Sigmoid colon (tissue), 7 donors: ENCODE measurements around the gene PRDX5. TPM values are rescaled to one million over a fixed set of nuclear protein-coding genes. Genes with fewer than 3 reads are reported as not detected.

Experiments used
- DNase-seq: peaks from one replicate; pipeline ENCODE4 v3.0.0-alpha.2; 2019
- H3K27ac ChIP-seq, 4 donors: fragments of 200-600 bp; sonication (generic); one replicate each; pipeline ENCODE4 v1.5.1; 2016 to 2019; ENCODE audit warnings: mild to moderate bottlenecking in 1 of 4
- H3K27me3 ChIP-seq, 3 donors: fragments of 200-600 bp; sonication (generic); one replicate each; pipeline ENCODE4 v1.5.1; 2019; ENCODE audit warnings: mild to moderate bottlenecking in 1 of 3
- H3K36me3 ChIP-seq, 4 donors: fragments of 200-600 bp; sonication (generic); one replicate each; pipeline ENCODE4 v1.5.1; 2016 to 2019
- H3K4me1 ChIP-seq, 4 donors: fragments of 200-600 bp; sonication (generic); one replicate each; pipeline ENCODE4 v1.5.1; 2017 to 2019
- H3K4me3 ChIP-seq, 4 donors: fragments of 200-600 bp; sonication (generic); one replicate each; pipeline ENCODE4 v1.5.1; 2017 to 2019; ENCODE audit warnings: mild to moderate bottlenecking in 2 of 4, moderate library complexity in 1 of 4
- H3K9me3 ChIP-seq, 4 donors: fragments of 200-600 bp in 3 of 4; sonication (generic) in 3 of 4; one replicate each; pipeline versions ENCODE4 v1.5.1 to v1.6.1; 2013 to 2019
- CTCF ChIP-seq, 4 experiments: fragments of 450-650 bp in 3 of 4; fragments of 200-600 bp in 1 of 4; IDR thresholded peaks; one replicate each; pipeline ENCODE4 v1.5.1; 2016 to 2019; ENCODE audit warnings: antibody characterized with exemption in 4 of 4, mild to moderate bottlenecking in 3 of 4, moderate library complexity in 2 of 4
- EP300 ChIP-seq, 4 donors: sonication (generic); formaldehyde crosslinking; IDR thresholded peaks; one replicate each; pipeline ENCODE4 v1.6.1; 2017; ENCODE audit warnings: antibody characterized with exemption in 4 of 4
- POLR2A ChIP-seq, 2 donors: fragments of 450-650 bp; IDR thresholded peaks; one replicate each; pipeline ENCODE4 v1.6.1; 2016; ENCODE audit warnings: antibody characterized with exemption in 2 of 2, mild to moderate bottlenecking in 2 of 2, moderate library complexity in 2 of 2
- POLR2AphosphoS5 ChIP-seq, 4 donors: sonication (generic); formaldehyde crosslinking; IDR thresholded peaks; one replicate each; pipeline ENCODE4 v1.6.1; 2017; ENCODE audit warnings: antibody characterized with exemption in 4 of 4
- WGBS, 2 donors: extraction: QIAGEN DNeasy Blood & Tissue Kit; methylation state at CpG; one replicate each; pipeline ENCODE4 v1.1.7; 2013; 5-methylcytosine and 5-hydroxymethylcytosine counted together
- intact Hi-C: fragments of 100-400 bp; cut with DNase I; formaldehyde crosslinking; loops from one replicate; pipeline ENCODE4 v1.15.1; 2023
- polyA plus RNA-seq, 3 donors: library from polyadenylated mRNA; stranded (reverse); fragments of 200-250 nt; gene quantifications; one replicate each; pipeline ENCODE4 v1.2.3, GENCODE V29; 2013
- total RNA-seq, 4 donors: library from RNA; depleted of rRNA; stranded (reverse); fragments of >200 nt; gene quantifications; one replicate each; pipeline ENCODE4 v1.1.0, GENCODE V29; 2016
- donor health status: healthy with polysubstance abuse.
- donor health status: Bipolar disorder and iron deficiency.
- donor health status: healthy.

Gene PRDX5
- total and polyA plus RNA-seq, 7 donors, result 169 to 1,045 (median 269) TPM

DNA sequence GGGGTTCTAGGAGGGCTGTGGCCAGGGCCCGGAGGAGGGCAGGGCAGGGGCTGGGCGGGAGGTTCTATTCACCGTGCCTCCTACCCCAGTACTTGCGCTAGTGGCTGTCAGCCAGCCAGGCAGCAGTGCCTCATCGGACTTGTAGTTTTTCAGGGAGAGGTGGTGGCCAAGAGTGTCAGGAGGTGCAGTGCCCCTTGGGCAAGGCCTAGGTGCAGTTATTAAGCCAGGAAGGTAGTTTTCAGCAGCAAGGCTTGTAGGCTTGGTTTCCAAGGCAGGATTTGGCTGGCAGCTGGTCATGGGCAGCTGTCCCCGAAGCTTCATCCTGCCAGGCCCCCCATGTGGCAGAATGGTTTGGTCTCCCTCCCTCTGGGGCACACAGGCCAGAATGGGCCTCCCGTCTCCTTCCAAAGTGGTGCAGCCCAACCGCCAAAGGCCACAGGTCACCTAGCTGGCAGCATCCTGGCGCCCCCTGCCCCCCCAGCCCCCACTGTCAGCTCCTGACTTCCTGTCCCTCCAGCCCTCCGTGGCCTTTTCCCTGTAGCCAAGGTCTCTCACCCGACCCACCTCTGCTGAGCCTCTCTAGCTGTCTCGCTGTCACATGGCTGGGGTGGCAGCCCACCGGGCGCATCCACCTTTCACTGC lies 30.6 kb downstream of the PRDX5 start:
- no peak for TF ChIP-seq POLR2AphosphoS5 (IDR thresholded peaks at IDR 0.05)
- intact Hi-C loops, result no loop called here
- Histone ChIP-seq H3K4me1 (no peaks in the 10 kb centered on the region), H3K27ac (no peak overlapping the region), H3K4me3 (no peak overlapping the region), H3K27me3 (no peaks in the 10 kb centered on the region), H3K36me3 (no peaks in the 10 kb centered on the region), H3K9me3 (no peaks in the 10 kb centered on the region)
- 48 to 80% methylated on average over 14 of the region's 14 CpGs for WGBS, 2 donors
- no peak for DNase-seq

DNA sequence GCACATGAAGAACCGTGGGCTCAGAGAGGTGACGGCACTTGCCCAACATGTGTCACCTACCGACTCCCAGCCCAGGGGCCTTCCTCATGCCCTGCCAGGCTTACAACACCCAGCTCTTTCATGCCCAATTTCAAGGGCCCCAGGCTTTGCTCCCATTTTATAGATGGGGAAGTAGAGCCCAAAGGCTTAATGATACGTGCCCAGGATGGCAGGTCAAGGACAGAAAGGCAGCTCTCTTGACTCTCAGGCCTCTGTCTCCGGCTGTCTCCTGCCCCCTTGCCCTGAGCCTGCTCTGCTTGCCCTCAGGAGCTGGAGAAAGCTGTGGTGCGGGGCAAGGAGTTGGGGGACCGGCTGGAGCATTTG lies 31.1 kb downstream of the PRDX5 start:
- Histone ChIP-seq H3K4me1 (no peaks in the 10 kb centered on the region), H3K9me3 (no peaks in the 10 kb centered on the region), H3K27ac (no peak overlapping the region), H3K36me3 (no peaks in the 10 kb centered on the region), H3K4me3 (no peak overlapping the region), H3K27me3 (no peaks in the 10 kb centered on the region)
- no peak for DNase-seq
- intact Hi-C loops, result no loop called here
- TF ChIP-seq CTCF (IDR thresholded peaks at IDR 0.05) (no peak), POLR2AphosphoS5 (IDR thresholded peaks at IDR 0.05) (no peak), EP300 (IDR thresholded peaks at IDR 0.05) (no peak), POLR2A (IDR thresholded peaks at IDR 0.05) (no peak)
- 83 to 93% methylated on average over 7 of the region's 7 CpGs for WGBS, 2 donors

- 75 to 86% methylated on average over 11 of the region's 11 CpGs for WGBS, 2 donors
- Histone ChIP-seq H3K27me3 (no peaks in the 10 kb centered on the region), H3K36me3 (no peaks in the 10 kb centered on the region), H3K4me3 (no peak overlapping the region), H3K4me1 (peaks cover 0 to 1% (median 0%) of the 10 kb centered on the region in 4 donors), H3K27ac (no peak overlapping the region), H3K9me3 (no peaks in the 10 kb centered on the region)
- TF ChIP-seq CTCF (IDR thresholded peaks at IDR 0.05) (no peak), POLR2AphosphoS5 (IDR thresholded peaks at IDR 0.05) (no peak), POLR2A (IDR thresholded peaks at IDR 0.05) (no peak), EP300 (IDR thresholded peaks at IDR 0.05) (no peak)
- intact Hi-C loops, result no loop called here
- no peak for DNase-seq
Measured at GRCh38 chr11:64349404-64349803, 31.5 kb downstream of the PRDX5 start.

DNA sequence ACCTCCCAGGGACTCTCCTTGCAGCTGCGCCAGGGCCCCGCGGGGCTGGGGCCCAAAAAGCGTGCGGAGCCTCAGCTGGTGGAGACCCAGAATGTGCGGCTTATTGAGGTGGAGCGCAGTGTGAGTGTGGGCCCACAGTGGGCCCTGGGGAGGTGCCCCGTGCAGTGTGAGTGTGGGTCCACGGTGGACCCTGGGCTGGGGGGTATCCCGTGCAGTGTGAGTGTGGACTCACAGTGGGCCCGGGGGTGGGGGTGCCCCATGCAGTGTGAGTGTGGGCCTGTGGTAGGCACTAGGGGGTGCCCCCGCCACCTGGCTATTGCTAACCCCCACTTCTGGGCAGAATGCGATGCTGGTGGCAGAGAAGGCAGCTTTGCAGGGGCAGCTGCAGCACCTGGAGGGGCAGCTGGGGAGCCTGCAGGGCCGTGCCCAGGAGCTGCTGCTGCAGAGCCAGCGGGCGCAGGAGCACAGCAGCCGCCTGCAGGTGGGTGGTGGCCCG lies 33.3 kb downstream of the PRDX5 start:
- DNase-seq, result no peak
- no peak for TF ChIP-seq CTCF (IDR thresholded peaks at IDR 0.05)
- TF ChIP-seq POLR2A (IDR thresholded peaks at IDR 0.05), result no peak
- TF ChIP-seq POLR2AphosphoS5 (IDR thresholded peaks at IDR 0.05), result no peak
- TF ChIP-seq EP300 (IDR thresholded peaks at IDR 0.05), result no peak
- no peak overlapping the region for H3K27ac ChIP-seq
- H3K4me1 ChIP-seq, result peaks cover 0 to 17% (median 12%) of the 10 kb centered on the region in 4 donors
- no peaks in the 10 kb centered on the region for H3K36me3 ChIP-seq
- no peaks in the 10 kb centered on the region for H3K9me3 ChIP-seq
- WGBS, 2 donors, result 87 to 92% methylated on average over 18 of the region's 18 CpGs
- H3K4me3 ChIP-seq, result no peak overlapping the region
- no peaks in the 10 kb centered on the region for H3K27me3 ChIP-seq
- intact Hi-C loops, result no loop called here

- intact Hi-C loops, result no loop called here
- no peak for DNase-seq
- Histone ChIP-seq H3K27me3 (no peaks in the 10 kb centered on the region), H3K4me3 (no peak overlapping the region), H3K4me1 (peaks cover 0 to 17% (median 12%) of the 10 kb centered on the region in 4 donors), H3K27ac (no peak overlapping the region), H3K36me3 (no peaks in the 10 kb centered on the region), H3K9me3 (no peaks in the 10 kb centered on the region)
- 92 to 94% methylated on average over 33 of the region's 33 CpGs for WGBS, 2 donors
- TF ChIP-seq POLR2AphosphoS5 (IDR thresholded peaks at IDR 0.05) (no peak), EP300 (IDR thresholded peaks at IDR 0.05) (no peak), CTCF (IDR thresholded peaks at IDR 0.05) (no peak), POLR2A (IDR thresholded peaks at IDR 0.05) (no peak)
Measured at GRCh38 chr11:64352099-64352994, 34.4 kb downstream of the PRDX5 start.
